SH-SY5Y (cell line): ENCODE measurements around the gene NUP85.

Experiments
- GATA2 ChIP-seq: IDR thresholded peaks from 2 replicates; pipeline ENCODE4 v1.6.1; 2011; ENCODE audit warnings: mild to moderate bottlenecking, low read depth, low read length
- GATA3 ChIP-seq: IDR thresholded peaks from 2 replicates; pipeline ENCODE4 v1.6.1; 2011; ENCODE audit warnings: low read depth, mild to moderate bottlenecking, low read length, moderate library complexity

DNA sequence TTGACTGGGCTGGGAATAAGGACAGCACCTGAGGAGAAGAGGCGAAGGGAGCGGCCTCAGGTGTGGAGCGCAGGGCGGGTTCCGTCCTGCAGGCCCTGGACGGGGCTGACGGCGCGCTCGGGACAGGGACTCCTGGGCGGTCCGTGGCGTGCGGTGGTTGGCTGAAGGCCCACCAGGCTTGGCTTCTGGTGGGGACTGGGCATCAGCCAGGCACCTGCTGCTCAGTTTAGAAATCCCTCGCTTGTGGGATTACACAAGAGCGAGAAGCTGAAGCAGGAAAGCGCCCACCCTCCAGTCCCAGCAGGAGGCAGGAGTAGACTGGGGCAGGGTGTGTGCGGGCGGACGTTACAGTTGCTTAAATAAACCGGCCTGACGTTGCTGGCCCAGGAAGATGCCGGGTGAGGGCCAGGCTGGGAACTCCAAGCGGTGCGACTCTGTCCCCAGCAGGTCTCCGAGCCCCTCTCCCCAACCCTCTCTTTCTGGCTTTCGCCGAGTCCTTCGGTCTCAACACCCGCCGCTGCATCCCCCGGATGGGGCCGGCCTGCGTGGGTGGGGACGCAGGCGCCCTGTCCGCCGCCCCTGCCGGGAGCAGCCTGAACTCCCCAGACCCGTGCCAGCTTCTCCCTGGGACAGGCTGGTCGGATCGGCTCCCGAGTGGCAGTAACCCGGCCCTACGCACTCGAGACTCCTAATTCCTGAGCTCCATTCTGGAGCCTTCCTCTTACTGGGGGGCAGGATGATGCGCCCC lies 64.9 kb downstream of the NUP85 start:
- no peak for TF ChIP-seq GATA3
- no peak for TF ChIP-seq GATA2
